22Rv1 (cell line): Measurements from ENCODE around the gene PARD3B.

Experiments
- CTCF ChIP-seq: fragments of 450-650 bp; IDR thresholded peaks from 2 replicates; pipeline ENCODE4 v1.5.1; 2017; ENCODE audit warnings: mild to moderate bottlenecking
- ZFX ChIP-seq: fragments of 450-650 bp; IDR thresholded peaks from 2 replicates; pipeline ENCODE4 v1.6.1; 2017; ENCODE audit warnings: antibody characterized with exemption, borderline replicate concordance

GRCh38 chr2:204971206-204971907 lies 426.1 kb downstream of the PARD3B start:
- TF ChIP-seq ZFX (no peak), CTCF (no peak)
